HG02588 (cell line): ENCODE measurements around the gene ZFYVE28.
"Not testable (repeated sequence)": the region's sequence is repeated elsewhere in the genome, so short reads cannot be mapped to it uniquely, and the experiment has no call there.

Experiments used
- ATAC-seq: cut with Tn5 transposase; IDR thresholded peaks from one replicate; pipeline ENCODE4 v1.9.1; 2021; ENCODE audit warnings: mild to moderate bottlenecking, moderate library complexity; ENCODE audit not compliant: unreplicated experiment

Gene ZFYVE28

GRCh38 chr4:2446656-2447564, 28.5 kb upstream of the ZFYVE28 start:
- no peak for ATAC-seq

- ATAC-seq: no peak
Measured at GRCh38 chr4:2445571-2445970, 27.1 kb upstream of the ZFYVE28 start.

- no peak for ATAC-seq
Measured at GRCh38 chr4:2445130-2445529, 26.7 kb upstream of the ZFYVE28 start.

- ATAC-seq: no peak
Measured at GRCh38 chr4:2443956-2444740, 25.7 kb upstream of the ZFYVE28 start.

- no peak for ATAC-seq
Measured at GRCh38 chr4:2443061-2443730, 24.8 kb upstream of the ZFYVE28 start.

GRCh38 chr4:2442175-2442993, 23.9 kb upstream of the ZFYVE28 start:
- no peak for ATAC-seq

GRCh38 chr4:2441393-2442174, 23.1 kb upstream of the ZFYVE28 start:
- ATAC-seq: peak; percentile 81

- ATAC-seq: no peak
Measured at GRCh38 chr4:2438822-2439718, 20.6 kb upstream of the ZFYVE28 start.

- no peak for ATAC-seq
Measured at GRCh38 chr4:2437475-2438215, 19.2 kb upstream of the ZFYVE28 start.

GRCh38 chr4:2436761-2437474, 18.5 kb upstream of the ZFYVE28 start:
- no peak for ATAC-seq

- no peak for ATAC-seq
Measured at GRCh38 chr4:2436301-2436700, 17.9 kb upstream of the ZFYVE28 start.

- ATAC-seq: no peak
Measured at GRCh38 chr4:2434420-2434819, 16.0 kb upstream of the ZFYVE28 start.

- no peak for ATAC-seq
Measured at GRCh38 chr4:2433609-2434350, 15.3 kb upstream of the ZFYVE28 start.

GRCh38 chr4:2432991-2433530, 14.6 kb upstream of the ZFYVE28 start:
- no peak for ATAC-seq

- ATAC-seq: no peak
Measured at GRCh38 chr4:2432004-2432403, 13.6 kb upstream of the ZFYVE28 start.

GRCh38 chr4:2429945-2430757, 11.7 kb upstream of the ZFYVE28 start:
- ATAC-seq: not testable (repeated sequence)
